ENCODE data around the gene INAVA.

GRCh38 chr1:200918006-200918405, 23.3 kb downstream of the INAVA start:
- TF ChIP-seq EZH2phosphoT487 (IDR thresholded peaks at IDR 0.05; ENCODE audit: low read length) (no peak), CTCF (IDR thresholded peaks at IDR 0.05; ENCODE audit: low read length) (no peak), EZH2 (optimal IDR thresholded peaks at IDR 0.05; ENCODE audit: low read depth, low read length) (no peak)

Data from MM.1S (cell line).